T-cell (primary cell): ENCODE results near the gene CERS6. TPM values are rescaled to one million over a fixed set of nuclear protein-coding genes. Genes with fewer than 3 reads are reported as not detected.
"Not testable (repeated sequence)": the region's sequence is repeated elsewhere in the genome, so short reads cannot be mapped to it uniquely, and the experiment has no call there.

Source experiments
- ATAC-seq, 4 experiments: fragments of 200-7000 bp in 3 of 4; fragments of 150-1000 bp in 1 of 4; cut with Tn5 transposase; replicated peaks in 1 of 4; 1 replicate in 3 of 4; 2 replicates in 1 of 4; pipeline ENCODE4 v1.10.0; 2021; ENCODE audit warnings: moderate library complexity in 3 of 4, mild to moderate bottlenecking in 2 of 4, moderate number of reproducible peaks in 1 of 4
- CTCF ChIA-PET, 2 donors: fragments of 300-600 bp; sonication (Branson Sonifier 250); formaldehyde crosslinking; loops; one replicate each; lab custom pipeline; 2022; ENCODE audit warnings: antibody characterized with exemption in 2 of 2; lab: Charles Lee
- POLR2A ChIA-PET, 2 donors: fragments of 300-600 bp; sonication (Branson Sonifier 250); formaldehyde crosslinking; loops; one replicate each; lab custom pipeline; 2022; ENCODE audit warnings: antibody characterized with exemption in 2 of 2; lab: Charles Lee
- DNase-seq, 35 experiments: peaks; one replicate each; pipeline versions ENCODE4 v3.0.0 to v3.0.0-alpha.2; 2013 to 2023
- H3K27ac ChIP-seq: one replicate; pipeline ENCODE4 v1.5.1; 2013; ENCODE audit warnings: low read length
- H3K27me3 ChIP-seq, 2 experiments: replicated peaks in 1 of 2; 1 replicate in 1 of 2; 2 replicates in 1 of 2; pipeline versions ENCODE4 v1.6.1 to v1.7.0; 2013; ENCODE audit warnings: low read length in 1 of 2, mixed read lengths in 1 of 2; ENCODE audit not compliant: control insufficient read depth in 2 of 2, insufficient read depth in 2 of 2; ENCODE audit errors: extremely low read depth in 1 of 2
- H3K36me3 ChIP-seq, 2 donors: 1 replicate in 1 of 2; 2 replicates in 1 of 2; pipeline versions ENCODE4 v1.6.1 to v1.7.0; 2013; ENCODE audit warnings: low read length in 1 of 2; ENCODE audit not compliant: control insufficient read depth in 2 of 2, insufficient read depth in 1 of 2; ENCODE audit errors: extremely low read depth in 1 of 2
- H3K4me1 ChIP-seq, 2 experiments: 1 replicate in 1 of 2; 2 replicates in 1 of 2; pipeline versions ENCODE4 v1.6.1 to v1.7.0; 2013; ENCODE audit warnings: low read length in 2 of 2, mixed read lengths in 1 of 2; ENCODE audit not compliant: insufficient read depth in 2 of 2, control insufficient read depth in 1 of 2; ENCODE audit errors: extremely low read depth in 1 of 2
- H3K4me3 ChIP-seq, 2 donors: 1 replicate in 1 of 2; 2 replicates in 1 of 2; pipeline versions ENCODE4 v1.5.1 to v1.7.0; 2013; ENCODE audit warnings: mild to moderate bottlenecking in 2 of 2, low read length in 1 of 2, moderate library complexity in 1 of 2; ENCODE audit not compliant: control insufficient read depth in 1 of 2; ENCODE audit errors: extremely low read depth in 1 of 2
- H3K9me3 ChIP-seq: 2 replicates; pipeline ENCODE4 v1.7.0; 2013
- H3K27ac Mint-ChIP-seq, 2 donors: one replicate each; pipeline ENCODE4 v1.8.0; 2020 to 2021; ENCODE audit warnings: mild to moderate bottlenecking in 2 of 2, mixed read lengths in 2 of 2
- H3K27me3 Mint-ChIP-seq, 2 donors: one replicate each; pipeline ENCODE4 v1.8.0; 2021 to 2022; ENCODE audit warnings: mixed read lengths in 2 of 2
- H3K36me3 Mint-ChIP-seq: one replicate; pipeline ENCODE4 v1.8.0; 2021; ENCODE audit warnings: mixed read lengths
- H3K4me1 Mint-ChIP-seq, 3 donors: one replicate each; pipeline ENCODE4 v1.8.0; 2020 to 2022; ENCODE audit warnings: mixed read lengths in 3 of 3, mild to moderate bottlenecking in 1 of 3
- H3K4me3 Mint-ChIP-seq, 3 donors: one replicate each; pipeline ENCODE4 v1.8.0; 2020 to 2022; ENCODE audit warnings: mild to moderate bottlenecking in 3 of 3, mixed read lengths in 3 of 3, moderate library complexity in 3 of 3
- H3K9me3 Mint-ChIP-seq, 3 donors: one replicate each; pipeline ENCODE4 v1.8.0; 2020 to 2022; ENCODE audit warnings: mixed read lengths in 3 of 3
- WGBS: methylation state at CpG from one replicate; pipeline ENCODE4 v1.1.5; 2013; ENCODE audit warnings: missing lambda C conversion rate; ENCODE audit not compliant: insufficient coverage; 5-methylcytosine and 5-hydroxymethylcytosine counted together
- total RNA-seq, 35 experiments: library from RNA in 6 of 35; stranded (reverse) in 6 of 35; fragments of 120-200 nt in 1 of 35; gene quantifications; one replicate each; pipeline versions ENCODE4 v1.2.1 to v1.2.4 and lab custom pipeline; 2013 to 2026

The CERS6 gene
- total RNA-seq, 5 donors from 2014 or later (not counting 1 experiment from before 2014, with no cell fraction given) = 11.1 to 20.3 (median 13.6) TPM

GRCh38 chr2:168758970-168759820 is 303.1 kb downstream of the CERS6 start:
- Histone ChIP-seq H3K27ac (no peak overlapping the region), H3K27me3 (no peaks in the 10 kb centered on the region), H3K9me3 (no peaks in the 10 kb centered on the region), H3K4me1 (peaks cover 24 to 38% of the 10 kb centered on the region in 2 experiments), H3K36me3 (peaks cover 0 to 4% of the 10 kb centered on the region in 2 donors), H3K4me3 (no peak overlapping the region)
- peak in 3 of 4 experiments; percentile 67 to 78 (median 74) for ATAC-seq
- Mint-ChIP-seq H3K36me3 (no peaks in the 10 kb centered on the region), H3K4me3 (no peak overlapping the region), H3K4me1 (peaks cover 48 to 51% (median 50%) of the 10 kb centered on the region in 3 donors), H3K27ac (no peak overlapping the region), H3K9me3 (no peaks in the 10 kb centered on the region), H3K27me3 (no peaks in the 10 kb centered on the region)
- ChIA-PET CTCF (interaction anchor here (0.6 to 2.5 kb wide), 6 partner anchors 25 to 414 kb away, joined by 3 to 29 read pairs (median 4); no protein-coding TSS in a partner anchor), POLR2A (no interaction called here)
- DNase-seq = peak in 15 of 35 experiments; percentile 4 to 69 (median 11)
- WGBS = no CpG with 5 or more reads among the region's 3 CpGs

GRCh38 chr2:168765401-168765800 is 309.3 kb downstream of the CERS6 start:
- POLR2A ChIA-PET = no interaction called here
- peaks cover 41% of the 10 kb centered on the region for H3K36me3 Mint-ChIP-seq

GRCh38 chr2:168766600-168766999 is 310.5 kb downstream of the CERS6 start:
- H3K36me3 ChIP-seq = peaks cover 0 to 7% of the 10 kb centered on the region in 2 donors
- no peaks in the 10 kb centered on the region for H3K27me3 Mint-ChIP-seq
- no peak overlapping the region for H3K4me3 ChIP-seq
- POLR2A ChIA-PET = no interaction called here
- no peak overlapping the region for H3K27ac Mint-ChIP-seq
- no peaks in the 10 kb centered on the region for H3K9me3 Mint-ChIP-seq
- H3K4me3 Mint-ChIP-seq = no peak overlapping the region
- H3K36me3 Mint-ChIP-seq = peaks cover 49% of the 10 kb centered on the region
- no peaks in the 10 kb centered on the region for H3K4me1 Mint-ChIP-seq
- WGBS = no CpG with 5 or more reads among the region's 2 CpGs
- H3K27ac ChIP-seq = no peak overlapping the region
- no peak for ATAC-seq
- no peaks in the 10 kb centered on the region for H3K27me3 ChIP-seq
- H3K4me1 ChIP-seq = no peaks in the 10 kb centered on the region
- no peaks in the 10 kb centered on the region for H3K9me3 ChIP-seq
- CTCF ChIA-PET = no interaction called here
- DNase-seq = no peak

More at GRCh38 chr2:168765401-168765800, 309.3 kb downstream of the CERS6 start:
- Histone ChIP-seq H3K9me3 (no peaks in the 10 kb centered on the region), H3K4me1 (no peaks in the 10 kb centered on the region), H3K4me3 (no peak overlapping the region), H3K36me3 (peaks cover 0 to 7% of the 10 kb centered on the region in 2 donors), H3K27ac (no peak overlapping the region), H3K27me3 (no peaks in the 10 kb centered on the region)
- Mint-ChIP-seq H3K27ac (no peak overlapping the region), H3K4me1 (no peaks in the 10 kb centered on the region), H3K27me3 (no peaks in the 10 kb centered on the region), H3K9me3 (no peaks in the 10 kb centered on the region), H3K4me3 (no peak overlapping the region)
- no CpG with 5 or more reads among the region's 1 CpG for WGBS
- DNase-seq (no peak), ATAC-seq (no peak)
- CTCF ChIA-PET = no interaction called here

- ATAC-seq (no peak), DNase-seq (no peak)
- Mint-ChIP-seq H3K9me3 (no peaks in the 10 kb centered on the region), H3K27me3 (no peaks in the 10 kb centered on the region), H3K27ac (no peak overlapping the region), H3K36me3 (peaks cover 51% of the 10 kb centered on the region), H3K4me3 (no peak overlapping the region), H3K4me1 (no peaks in the 10 kb centered on the region)
- WGBS = no CpG with 5 or more reads among the region's 1 CpG
- CTCF ChIA-PET = interaction anchor here in 1 of 2 donors (0.6 kb wide), 1 partner anchor 193 kb away, joined by 5 read pairs; no protein-coding TSS in a partner anchor
- Histone ChIP-seq H3K4me3 (no peak overlapping the region), H3K9me3 (no peaks in the 10 kb centered on the region), H3K27ac (no peak overlapping the region), H3K4me1 (no peaks in the 10 kb centered on the region), H3K27me3 (no peaks in the 10 kb centered on the region), H3K36me3 (peaks cover 0 to 7% of the 10 kb centered on the region in 2 donors)
- POLR2A ChIA-PET = no interaction called here
Observed at GRCh38 chr2:168767258-168767657, 311.2 kb downstream of the CERS6 start.

- H3K27me3 Mint-ChIP-seq, H3K4me3 Mint-ChIP-seq, H3K36me3 ChIP-seq, H3K27ac ChIP-seq, H3K27ac Mint-ChIP-seq, H3K4me3 ChIP-seq, H3K27me3 ChIP-seq, H3K9me3 ChIP-seq, H3K4me1 Mint-ChIP-seq, H3K9me3 Mint-ChIP-seq, H3K4me1 ChIP-seq, CTCF ChIA-PET, ATAC-seq, DNase-seq: not testable (repeated sequence)
- H3K36me3 Mint-ChIP-seq = peaks cover 51% of the 10 kb centered on the region
- 91% methylated on average over 4 of the region's 6 CpGs for WGBS
- POLR2A ChIA-PET = interaction anchor here in 1 of 2 donors (0.7 kb wide), 1 partner anchor 39 kb away, joined by 7 read pairs; no protein-coding TSS in a partner anchor
Observed at GRCh38 chr2:168768357-168768756, 312.3 kb downstream of the CERS6 start.

- Mint-ChIP-seq H3K4me1 (no peaks in the 10 kb centered on the region), H3K36me3 (peaks cover 54% of the 10 kb centered on the region), H3K4me3 (no peak overlapping the region), H3K27me3 (no peaks in the 10 kb centered on the region), H3K27ac (no peak overlapping the region), H3K9me3 (peaks cover 2 to 6% (median 4%) of the 10 kb centered on the region in 3 donors)
- ChIA-PET CTCF (no interaction called here), POLR2A (no interaction called here)
- peaks cover 3 to 9% of the 10 kb centered on the region in 2 donors for H3K36me3 ChIP-seq
- no CpG with 5 or more reads among the region's 2 CpGs for WGBS
- no peaks in the 10 kb centered on the region for H3K9me3 ChIP-seq
- H3K4me1 ChIP-seq = no peaks in the 10 kb centered on the region
- ATAC-seq = no peak
- DNase-seq = no peak
- no peak overlapping the region for H3K27ac ChIP-seq
- no peak overlapping the region for H3K4me3 ChIP-seq
- no peaks in the 10 kb centered on the region for H3K27me3 ChIP-seq
Observed at GRCh38 chr2:168770796-168771195, 314.7 kb downstream of the CERS6 start.
